Keratinocyte (primary cell): ENCODE results near the gene CHERP.

Source experiments
- CTCF ChIP-seq, 3 experiments: IDR thresholded peaks in 1 of 3; conservative IDR thresholded peaks in 1 of 3; optimal IDR thresholded peaks in 1 of 3; 2 replicates in 2 of 3; 3 replicates in 1 of 3; pipeline versions ENCODE3 to v1.5.1; 2011; ENCODE audit warnings: low read length in 3 of 3, mild to moderate bottlenecking in 3 of 3, moderate library complexity in 2 of 3, control low read depth in 1 of 3, inconsistent platforms in 1 of 3; ENCODE audit not compliant: insufficient read depth in 2 of 3; ENCODE audit errors: extremely low read depth in 1 of 3
- EZH2 ChIP-seq: IDR thresholded peaks from one replicate; pipeline ENCODE4 v1.6.1; 2012; ENCODE audit warnings: inconsistent platforms, mild to moderate bottlenecking, low read length, moderate library complexity

- TF ChIP-seq CTCF (optimal IDR thresholded peaks at IDR 0.05 in 1 of 3, IDR thresholded peaks at IDR 0.05 in 1 of 3, conservative IDR thresholded peaks at IDR 0.05 in 1 of 3; ENCODE audit: extremely low read depth in 1 of 3, insufficient read depth in 2 of 3, low read length in 3 of 3) (no peak), EZH2 (no peak)
These were observed 43.7 kb upstream of the CHERP start for GRCh38 chr19:16585808-16586476.
